Measurements from ENCODE around the gene ADGRB3.

ADGRB3 gene

DNA sequence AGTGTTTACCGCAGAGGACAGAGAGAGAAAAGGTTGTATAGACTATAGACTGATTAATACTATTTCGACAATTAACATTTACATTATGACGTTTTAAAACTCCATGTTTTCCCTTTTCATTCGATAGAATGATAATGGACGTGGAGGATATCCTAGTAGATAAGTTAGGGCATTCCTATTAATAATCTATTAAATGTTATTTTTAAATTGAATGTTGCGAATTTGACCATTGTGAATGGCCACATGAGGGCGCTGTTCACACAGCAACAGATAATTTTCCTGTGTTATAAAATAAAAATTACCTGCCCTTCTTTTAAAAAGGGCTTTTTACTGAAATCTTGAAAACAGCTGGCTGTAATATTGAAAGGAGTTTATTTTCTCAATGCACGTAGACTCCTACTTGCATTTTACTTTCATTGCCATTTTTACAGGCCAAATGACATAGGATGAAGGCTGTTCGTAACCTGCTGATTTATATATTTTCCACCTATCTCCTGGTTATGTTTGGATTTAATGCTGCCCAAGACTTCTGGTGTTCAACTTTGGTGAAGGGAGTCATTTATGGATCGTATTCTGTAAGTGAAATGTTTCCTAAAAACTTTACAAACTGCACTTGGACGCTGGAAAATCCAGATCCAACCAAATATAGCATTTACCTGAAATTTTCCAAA lies 3.3 kb downstream of the ADGRB3 start:
- Mint-ChIP-seq H3K4me1 (peaks cover 23% of the 10 kb centered on the region), H3K4me3 (no peak overlapping the region), H3K9me3 (no peaks in the 10 kb centered on the region), H3K36me3 (no peaks in the 10 kb centered on the region), H3K27ac (no peak overlapping the region), H3K27me3 (peaks cover 17% of the 10 kb centered on the region)
- DNase-seq (ENCODE audit: low spot score in 2 of 2) (no peak), ATAC-seq (ENCODE audit: low read depth) (no peak)

DNA sequence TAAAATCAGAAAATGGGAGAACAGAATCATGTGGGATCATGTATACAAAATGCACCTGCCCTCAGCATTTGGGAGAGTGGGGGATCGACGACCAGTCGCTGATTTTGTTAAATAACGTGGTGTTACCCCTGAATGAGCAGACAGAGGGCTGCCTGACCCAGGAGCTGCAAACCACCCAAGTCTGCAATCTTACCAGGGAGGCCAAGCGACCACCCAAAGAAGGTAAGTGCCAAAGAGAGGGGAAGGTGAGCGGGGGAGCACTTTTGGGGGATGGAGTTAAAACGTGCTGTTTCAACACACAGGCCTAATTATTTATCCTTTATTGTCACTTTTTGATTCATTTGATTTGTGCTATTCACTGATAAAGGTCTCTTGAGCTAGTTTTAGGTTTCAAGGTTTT lies 4.1 kb downstream of the ADGRB3 start:
- H3K27me3 Mint-ChIP-seq, result peaks cover 16% of the 10 kb centered on the region
- peaks cover 18% of the 10 kb centered on the region for H3K4me1 Mint-ChIP-seq
- no peak overlapping the region for H3K27ac Mint-ChIP-seq
- ATAC-seq (ENCODE audit: low read depth) (no peak), DNase-seq (ENCODE audit: low spot score in 2 of 2) (no peak)
- H3K9me3 Mint-ChIP-seq, result no peaks in the 10 kb centered on the region
- no peaks in the 10 kb centered on the region for H3K36me3 Mint-ChIP-seq
- H3K4me3 Mint-ChIP-seq, result no peak overlapping the region

DNA sequence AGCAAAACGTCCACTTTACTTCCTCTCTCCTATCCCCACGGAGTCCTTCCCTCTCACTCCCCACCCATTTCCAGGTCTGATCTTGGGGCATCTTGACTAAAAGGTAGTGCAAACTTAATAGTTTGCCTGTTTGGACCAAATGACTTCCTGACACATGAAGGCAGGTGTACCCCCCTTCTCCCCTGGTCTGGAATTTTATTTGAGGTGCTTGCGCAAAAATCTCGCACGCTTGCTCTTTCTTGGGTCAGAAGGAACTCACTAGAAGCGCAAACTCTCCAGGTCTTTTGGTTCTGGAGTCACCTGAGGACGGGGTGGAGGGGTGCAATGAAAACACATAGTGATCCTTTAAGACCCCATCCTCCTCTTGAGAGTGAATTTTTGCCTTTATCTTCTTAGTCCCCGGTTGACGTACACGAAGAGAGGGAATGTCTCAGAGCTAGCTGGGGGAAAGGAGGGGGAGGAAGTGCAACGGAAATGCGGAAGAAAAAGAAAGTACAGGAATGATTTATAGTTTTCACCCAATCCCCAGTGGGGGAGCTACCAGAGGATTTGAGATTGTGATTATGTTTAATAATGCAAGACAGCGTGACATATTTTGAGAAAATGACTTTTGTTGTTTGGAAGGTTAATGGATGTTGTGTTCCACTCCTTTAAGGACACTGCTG lies 4.9 kb downstream of the ADGRB3 start:
- DNase-seq (ENCODE audit: low spot score in 2 of 2) (no peak), ATAC-seq (ENCODE audit: low read depth) (no peak)
- Mint-ChIP-seq H3K9me3 (no peaks in the 10 kb centered on the region), H3K27ac (no peak overlapping the region), H3K27me3 (peaks cover 15% of the 10 kb centered on the region), H3K4me3 (no peak overlapping the region), H3K36me3 (no peaks in the 10 kb centered on the region), H3K4me1 (peaks cover 13% of the 10 kb centered on the region)

DNA sequence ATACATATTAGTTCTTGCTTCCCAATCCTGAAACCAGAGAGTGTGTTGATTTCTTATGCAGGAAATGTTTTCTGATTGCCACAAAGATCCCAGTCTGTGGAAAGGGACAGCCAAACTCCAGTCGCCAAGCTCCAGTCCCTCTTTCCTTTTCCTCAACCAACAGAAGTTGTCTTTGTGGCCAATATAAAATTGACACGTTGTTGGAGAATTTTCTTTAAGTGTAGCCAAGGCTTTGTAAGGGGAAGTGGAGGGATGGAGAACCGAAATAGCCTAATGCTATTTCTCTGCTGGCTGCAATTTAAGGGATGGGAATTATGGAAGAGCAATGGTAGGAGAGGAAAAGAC lies 5.4 kb downstream of the ADGRB3 start:
- DNase-seq (ENCODE audit: low spot score in 2 of 2) (no peak), ATAC-seq (ENCODE audit: low read depth) (no peak)
- H3K27ac Mint-ChIP-seq, result no peak overlapping the region
- H3K4me3 Mint-ChIP-seq, result no peak overlapping the region
- H3K4me1 Mint-ChIP-seq, result peaks cover 10% of the 10 kb centered on the region
- peaks cover 12% of the 10 kb centered on the region for H3K27me3 Mint-ChIP-seq
- no peaks in the 10 kb centered on the region for H3K9me3 Mint-ChIP-seq
- no peaks in the 10 kb centered on the region for H3K36me3 Mint-ChIP-seq

DNA sequence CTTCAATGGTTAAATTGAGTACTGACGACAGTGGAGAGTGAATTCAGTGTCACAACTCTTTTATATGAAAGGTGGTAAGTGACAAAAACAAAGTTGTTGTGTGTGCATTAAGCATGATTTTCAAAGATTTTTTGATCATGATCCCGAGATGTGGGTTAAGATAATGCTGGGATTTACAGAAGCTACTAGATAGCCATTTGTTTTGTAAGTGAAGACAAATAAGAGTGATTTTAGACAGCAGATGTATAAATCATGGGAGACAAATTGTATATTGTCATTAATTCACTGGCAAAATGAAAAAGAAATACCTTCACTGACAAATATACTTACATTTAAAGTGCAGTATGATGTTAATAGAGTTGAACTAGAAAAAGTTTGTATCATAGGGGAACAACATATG lies 6.1 kb downstream of the ADGRB3 start:
- Mint-ChIP-seq H3K36me3 (no peaks in the 10 kb centered on the region), H3K27me3 (peaks cover 10% of the 10 kb centered on the region), H3K9me3 (no peaks in the 10 kb centered on the region), H3K4me1 (peaks cover 5% of the 10 kb centered on the region), H3K27ac (no peak overlapping the region), H3K4me3 (no peak overlapping the region)
- ATAC-seq (ENCODE audit: low read depth), result no peak
- no peak for DNase-seq (ENCODE audit: low spot score in 2 of 2)

DNA sequence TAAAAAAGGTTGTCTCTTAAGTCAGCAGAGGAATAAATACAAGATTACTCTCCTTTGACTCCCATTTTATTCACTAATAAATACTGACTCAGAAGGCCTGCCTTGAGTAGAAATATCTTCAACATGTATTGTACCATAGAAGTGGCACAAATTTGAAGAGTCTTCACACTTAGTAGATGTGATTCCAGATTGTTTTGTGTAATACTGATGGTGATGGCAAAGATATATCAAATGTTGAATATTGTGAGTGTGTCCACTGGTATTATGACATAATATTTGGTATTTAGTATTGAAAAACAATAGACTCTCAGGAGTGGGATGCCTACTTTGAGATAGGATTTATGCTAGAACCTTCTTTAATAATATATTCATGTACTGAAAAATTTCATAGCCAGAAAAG lies 7.0 kb downstream of the ADGRB3 start:
- Mint-ChIP-seq H3K4me1 (peaks cover 5% of the 10 kb centered on the region), H3K36me3 (no peaks in the 10 kb centered on the region), H3K27ac (no peak overlapping the region), H3K4me3 (no peak overlapping the region), H3K9me3 (no peaks in the 10 kb centered on the region), H3K27me3 (peaks cover 8% of the 10 kb centered on the region)
- ATAC-seq (ENCODE audit: low read depth), result no peak
- DNase-seq (ENCODE audit: low spot score in 2 of 2), result no peak

DNA sequence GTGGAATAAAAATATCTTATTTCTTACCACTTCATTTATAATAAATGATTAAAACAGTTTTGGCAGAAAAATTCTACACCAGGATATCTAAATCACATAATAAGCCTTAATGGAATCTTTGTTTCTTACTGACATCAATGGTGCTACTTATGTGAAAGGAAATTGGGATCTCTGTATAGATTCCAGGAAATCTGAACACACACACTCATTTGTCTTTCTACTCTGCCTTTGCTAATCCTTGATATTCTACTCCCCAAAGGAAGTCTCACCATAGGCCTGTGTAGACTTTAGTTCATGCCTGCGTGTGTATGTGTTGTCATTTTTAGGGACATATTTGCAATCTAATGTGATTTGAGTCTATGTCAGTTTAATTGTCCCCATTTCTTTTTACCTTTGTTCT lies 7.9 kb downstream of the ADGRB3 start:
- Mint-ChIP-seq H3K9me3 (no peaks in the 10 kb centered on the region), H3K4me3 (no peak overlapping the region), H3K27me3 (peaks cover 8% of the 10 kb centered on the region), H3K27ac (no peak overlapping the region), H3K4me1 (peaks cover 5% of the 10 kb centered on the region), H3K36me3 (no peaks in the 10 kb centered on the region)
- DNase-seq (ENCODE audit: low spot score in 2 of 2) (no peak), ATAC-seq (ENCODE audit: low read depth) (no peak)

DNA sequence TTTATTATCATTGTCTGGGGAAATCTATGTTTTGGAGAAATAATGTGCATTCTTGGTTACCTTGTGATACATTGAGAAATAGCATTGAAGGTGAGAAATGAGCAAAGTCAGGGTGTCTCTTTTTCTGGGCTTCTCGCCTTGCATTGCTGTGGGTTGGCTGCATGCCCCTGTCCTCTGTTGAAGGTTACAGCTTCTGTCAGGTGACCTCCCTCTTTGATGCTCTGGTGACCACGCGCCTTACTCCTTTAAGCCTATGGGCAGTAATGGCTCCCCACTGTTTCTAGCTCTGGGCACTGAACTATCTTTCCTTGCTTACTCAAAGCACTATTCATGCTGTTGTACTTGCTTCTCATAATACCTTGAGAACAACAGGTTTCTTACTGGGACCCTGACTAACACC lies 14.6 kb downstream of the ADGRB3 start:
- no peaks in the 10 kb centered on the region for H3K4me1 Mint-ChIP-seq
- DNase-seq (ENCODE audit: low spot score in 2 of 2), result no peak
- H3K27me3 Mint-ChIP-seq, result no peaks in the 10 kb centered on the region
- no peak overlapping the region for H3K27ac Mint-ChIP-seq
- no peaks in the 10 kb centered on the region for H3K9me3 Mint-ChIP-seq
- H3K4me3 Mint-ChIP-seq, result no peak overlapping the region
- ATAC-seq (ENCODE audit: low read depth), result no peak
- H3K36me3 Mint-ChIP-seq, result no peaks in the 10 kb centered on the region

DNA sequence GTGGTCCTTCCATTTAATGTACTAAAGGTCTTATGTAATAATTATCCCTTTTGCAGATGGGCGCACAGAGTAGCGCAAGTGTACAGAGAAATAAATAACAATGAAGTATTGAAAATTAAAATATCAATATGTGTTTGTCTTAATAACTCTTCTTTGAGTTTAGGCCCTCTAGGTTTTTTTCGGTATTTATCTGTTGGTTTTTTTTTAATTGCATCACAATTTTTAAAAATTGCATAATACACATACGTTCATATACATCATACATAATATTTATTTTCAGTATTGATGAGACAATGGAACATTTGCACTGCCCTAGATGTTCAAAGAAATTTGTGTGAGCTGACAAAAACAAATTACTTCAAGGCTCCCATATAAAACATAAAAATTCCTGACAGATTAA lies 15.1 kb downstream of the ADGRB3 start:
- DNase-seq (ENCODE audit: low spot score in 2 of 2), result no peak
- no peak for ATAC-seq (ENCODE audit: low read depth)
- H3K27me3 Mint-ChIP-seq, result no peaks in the 10 kb centered on the region
- no peaks in the 10 kb centered on the region for H3K4me1 Mint-ChIP-seq
- no peak overlapping the region for H3K27ac Mint-ChIP-seq
- no peak overlapping the region for H3K4me3 Mint-ChIP-seq
- H3K9me3 Mint-ChIP-seq, result no peaks in the 10 kb centered on the region
- no peaks in the 10 kb centered on the region for H3K36me3 Mint-ChIP-seq

DNA sequence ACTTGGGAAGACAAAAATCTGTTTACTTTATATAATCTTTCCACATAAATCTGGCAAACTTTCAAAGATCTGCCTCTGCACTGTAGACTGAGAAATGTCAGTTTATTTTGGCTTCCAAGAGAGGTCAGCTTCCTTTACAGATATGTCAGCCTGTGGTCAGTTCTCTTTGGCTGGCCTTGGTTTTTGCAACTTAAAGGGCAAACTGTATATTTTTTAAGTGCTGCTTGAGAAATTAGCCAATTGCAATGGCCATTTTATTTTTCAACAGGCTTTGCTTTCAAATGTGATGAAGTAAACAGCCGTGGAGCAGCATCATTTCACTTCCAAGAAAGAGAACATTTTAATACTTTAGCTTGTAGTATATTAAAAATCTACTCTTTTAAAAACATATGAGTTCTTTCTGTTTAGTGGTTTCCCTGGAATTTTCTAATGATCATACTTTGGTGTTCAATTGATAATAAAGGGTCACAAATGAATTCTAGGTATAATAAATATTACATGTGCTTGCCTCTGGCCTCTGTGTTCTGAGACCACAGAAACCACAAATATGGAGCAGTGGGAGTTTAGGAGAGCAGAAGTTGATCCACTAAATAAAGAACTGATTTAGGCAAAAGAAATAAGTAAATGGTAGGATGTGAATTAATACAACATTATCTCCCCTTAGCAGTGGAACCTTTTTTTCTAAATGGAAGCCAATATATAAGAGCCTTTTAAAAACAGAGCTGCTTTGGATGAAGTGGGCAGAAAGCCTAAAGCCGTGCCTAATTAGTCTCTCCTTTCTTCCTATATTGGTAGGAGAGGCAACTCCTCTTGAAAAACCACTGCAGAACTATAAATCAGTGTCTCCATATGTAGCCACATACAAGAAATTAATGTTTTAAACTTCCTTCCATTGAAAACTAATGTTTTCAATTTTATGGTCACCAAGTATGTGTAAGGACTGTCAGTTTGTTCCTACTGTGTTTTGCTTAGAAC lies 16.2 kb downstream of the ADGRB3 start:
- H3K36me3 Mint-ChIP-seq, result no peaks in the 10 kb centered on the region

DNA sequence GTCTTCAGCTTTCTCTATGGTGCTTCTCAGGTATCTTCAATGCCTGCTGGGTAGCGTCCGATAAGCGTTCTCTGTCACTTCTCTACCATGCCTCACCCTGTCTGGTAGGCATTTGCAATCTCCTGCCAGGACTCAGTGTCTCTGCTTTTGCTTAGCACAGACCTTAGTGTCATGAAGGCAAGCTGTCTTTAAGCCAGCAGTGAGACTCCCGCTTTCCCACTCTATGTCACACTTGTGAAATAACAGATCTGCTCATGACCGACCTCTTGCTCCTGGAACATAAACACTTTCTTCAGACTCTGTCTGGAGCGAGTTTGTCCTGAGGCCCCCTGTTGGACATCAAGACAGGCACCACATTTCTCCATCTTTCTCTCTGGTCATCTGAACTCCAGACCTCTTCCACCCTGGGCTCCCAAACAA lies 17.0 kb downstream of the ADGRB3 start:
- no peaks in the 10 kb centered on the region for H3K27me3 Mint-ChIP-seq
- H3K9me3 Mint-ChIP-seq, result no peaks in the 10 kb centered on the region
- DNase-seq (ENCODE audit: low spot score in 2 of 2) (no peak), ATAC-seq (ENCODE audit: low read depth) (no peak)
- no peak overlapping the region for H3K4me3 Mint-ChIP-seq
- H3K36me3 Mint-ChIP-seq, result no peaks in the 10 kb centered on the region
- H3K4me1 Mint-ChIP-seq, result no peaks in the 10 kb centered on the region
- H3K27ac Mint-ChIP-seq, result no peak overlapping the region

More for the DNA sequence above, 16.2 kb downstream of the ADGRB3 start:
- Mint-ChIP-seq H3K4me1 (no peaks in the 10 kb centered on the region), H3K27me3 (no peaks in the 10 kb centered on the region), H3K27ac (no peak overlapping the region), H3K4me3 (no peak overlapping the region), H3K9me3 (no peaks in the 10 kb centered on the region)
- ATAC-seq (ENCODE audit: low read depth), result no peak
- DNase-seq (ENCODE audit: low spot score in 2 of 2), result no peak

DNA sequence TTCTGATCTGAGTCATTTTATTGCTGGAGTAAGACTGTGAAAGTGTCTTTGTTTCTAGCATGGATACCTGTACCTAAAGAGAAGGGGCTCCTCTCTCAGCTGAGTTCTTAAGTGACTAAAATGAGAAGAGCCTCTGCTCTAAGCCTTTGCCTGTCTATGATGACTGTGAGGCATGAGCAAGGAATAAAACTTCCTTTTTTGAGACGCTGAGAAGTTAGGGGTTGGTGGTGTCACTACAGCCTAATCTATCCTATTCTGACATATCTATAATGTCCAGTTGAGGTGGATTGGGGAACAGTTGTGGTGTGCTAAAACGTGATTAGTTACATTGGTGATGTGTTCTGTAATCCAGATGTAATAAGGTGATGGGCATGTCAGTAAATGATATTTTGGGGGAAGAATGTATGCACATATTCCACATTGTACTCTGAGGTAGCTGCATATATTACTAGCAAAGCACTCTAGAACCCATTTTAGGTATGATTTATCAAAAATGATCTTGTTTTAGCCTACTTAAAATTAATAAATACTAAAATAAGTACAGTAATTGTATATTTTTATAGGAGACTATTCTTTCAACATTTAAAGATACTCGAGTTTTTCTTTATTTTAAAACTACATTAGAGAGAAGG lies 18.1 kb downstream of the ADGRB3 start:
- ATAC-seq (ENCODE audit: low read depth) (no peak), DNase-seq (ENCODE audit: low spot score in 2 of 2) (no peak)
- no peaks in the 10 kb centered on the region for H3K27me3 Mint-ChIP-seq
- H3K4me1 Mint-ChIP-seq, result no peaks in the 10 kb centered on the region
- no peak overlapping the region for H3K4me3 Mint-ChIP-seq
- H3K9me3 Mint-ChIP-seq, result no peaks in the 10 kb centered on the region
- no peak overlapping the region for H3K27ac Mint-ChIP-seq
- no peaks in the 10 kb centered on the region for H3K36me3 Mint-ChIP-seq

DNA sequence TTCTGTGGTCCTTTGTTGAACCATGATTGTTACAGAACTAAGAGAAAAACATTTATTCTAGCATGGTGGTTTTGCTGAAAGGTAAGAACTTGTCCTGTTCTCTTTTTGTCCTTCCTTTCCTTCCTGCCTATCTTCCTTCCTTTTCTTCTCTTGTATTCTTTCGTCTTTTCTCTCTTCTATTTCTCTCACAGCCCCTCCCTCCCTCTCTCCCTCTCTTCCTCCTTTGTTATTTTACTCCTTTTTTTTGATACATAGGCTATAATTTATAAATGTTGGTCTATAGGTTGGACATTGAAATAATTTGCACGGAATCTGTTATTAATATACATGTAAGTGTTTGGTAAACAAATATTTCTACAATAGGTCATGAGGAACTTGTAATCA lies 18.6 kb downstream of the ADGRB3 start:
- H3K4me1 Mint-ChIP-seq, result no peaks in the 10 kb centered on the region
- no peaks in the 10 kb centered on the region for H3K27me3 Mint-ChIP-seq
- H3K9me3 Mint-ChIP-seq, result no peaks in the 10 kb centered on the region
- no peak overlapping the region for H3K27ac Mint-ChIP-seq
- DNase-seq (ENCODE audit: low spot score in 2 of 2), result no peak
- no peak for ATAC-seq (ENCODE audit: low read depth)
- no peak overlapping the region for H3K4me3 Mint-ChIP-seq
- H3K36me3 Mint-ChIP-seq, result no peaks in the 10 kb centered on the region

DNA sequence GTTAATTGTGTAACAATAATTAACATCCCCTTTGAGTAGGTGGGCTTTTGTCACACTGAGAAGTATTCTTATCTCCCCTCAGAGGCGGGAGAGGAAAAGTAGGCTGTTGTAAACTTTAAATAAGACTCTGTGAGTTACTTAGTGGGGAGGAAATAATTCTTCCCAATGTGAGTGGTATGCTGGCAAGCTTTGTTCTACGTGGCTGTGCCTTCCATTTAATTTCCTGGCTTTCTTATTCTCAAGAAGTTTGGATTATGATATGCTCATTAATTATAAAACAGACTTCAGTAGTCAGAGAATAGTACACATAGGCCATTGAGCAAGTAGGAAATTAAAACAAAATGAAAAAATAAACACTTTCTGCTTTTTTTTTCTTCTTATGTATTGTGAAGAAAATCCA lies 19.1 kb downstream of the ADGRB3 start:
- DNase-seq (ENCODE audit: low spot score in 2 of 2), result no peak
- H3K36me3 Mint-ChIP-seq, result no peaks in the 10 kb centered on the region
- no peaks in the 10 kb centered on the region for H3K9me3 Mint-ChIP-seq
- H3K4me1 Mint-ChIP-seq, result no peaks in the 10 kb centered on the region
- no peak overlapping the region for H3K4me3 Mint-ChIP-seq
- no peak overlapping the region for H3K27ac Mint-ChIP-seq
- no peak for ATAC-seq (ENCODE audit: low read depth)
- no peaks in the 10 kb centered on the region for H3K27me3 Mint-ChIP-seq
